ENCODE data around the gene IRF2BP2.

IRF2BP2 gene

GRCh38 chr1:234585330-234586055 lies 24.5 kb downstream of the IRF2BP2 start:
- DNase-seq (ENCODE audit: low read depth in 2 of 2, low spot score in 1 of 2) = no peak

- DNase-seq (ENCODE audit: low read depth in 2 of 2, low spot score in 1 of 2) = no peak
These were observed 25.1 kb downstream of the IRF2BP2 start for GRCh38 chr1:234584926-234585325.

GRCh38 chr1:234584420-234584805 lies 25.6 kb downstream of the IRF2BP2 start:
- no peak for DNase-seq (ENCODE audit: low read depth in 2 of 2, low spot score in 1 of 2)

GRCh38 chr1:234583755-234584419 lies 26.1 kb downstream of the IRF2BP2 start:
- DNase-seq (ENCODE audit: low read depth in 2 of 2, low spot score in 1 of 2) = no peak

- DNase-seq (ENCODE audit: low read depth in 2 of 2, low spot score in 1 of 2) = no peak
These were observed 27.2 kb downstream of the IRF2BP2 start for GRCh38 chr1:234582681-234583301.

GRCh38 chr1:234582186-234582585 lies 27.8 kb downstream of the IRF2BP2 start:
- no peak for DNase-seq (ENCODE audit: low read depth in 2 of 2, low spot score in 1 of 2)

- DNase-seq (ENCODE audit: low read depth in 2 of 2, low spot score in 1 of 2) = no peak
These were observed 28.8 kb downstream of the IRF2BP2 start for GRCh38 chr1:234581063-234581714.

GRCh38 chr1:234579967-234580366 lies 30.0 kb downstream of the IRF2BP2 start:
- DNase-seq (ENCODE audit: low read depth in 2 of 2, low spot score in 1 of 2) = no peak

- no peak for DNase-seq (ENCODE audit: low read depth in 2 of 2, low spot score in 1 of 2)
These were observed 31.2 kb downstream of the IRF2BP2 start for GRCh38 chr1:234578735-234579134.

- DNase-seq (ENCODE audit: low read depth in 2 of 2, low spot score in 1 of 2) = no peak
These were observed 31.9 kb downstream of the IRF2BP2 start for GRCh38 chr1:234578087-234578486.

GRCh38 chr1:234573711-234574299 lies 36.2 kb downstream of the IRF2BP2 start:
- no peak for DNase-seq (ENCODE audit: low read depth in 2 of 2, low spot score in 1 of 2)

- DNase-seq (ENCODE audit: low read depth in 2 of 2, low spot score in 1 of 2) = no peak
These were observed 37.0 kb downstream of the IRF2BP2 start for GRCh38 chr1:234572966-234573365.

- no peak for DNase-seq (ENCODE audit: low read depth in 2 of 2, low spot score in 1 of 2)
These were observed 38.3 kb downstream of the IRF2BP2 start for GRCh38 chr1:234571702-234572101.

- no peak for DNase-seq (ENCODE audit: low read depth in 2 of 2, low spot score in 1 of 2)
These were observed 39.5 kb downstream of the IRF2BP2 start for GRCh38 chr1:234570329-234571120.

GRCh38 chr1:234568345-234568744 lies 41.6 kb downstream of the IRF2BP2 start:
- no peak for DNase-seq (ENCODE audit: low read depth in 2 of 2, low spot score in 1 of 2)

GRCh38 chr1:234565132-234565531 lies 44.8 kb downstream of the IRF2BP2 start:
- DNase-seq (ENCODE audit: low read depth in 2 of 2, low spot score in 1 of 2) = no peak

- no peak for DNase-seq (ENCODE audit: low read depth in 2 of 2, low spot score in 1 of 2)
These were observed 45.6 kb downstream of the IRF2BP2 start for GRCh38 chr1:234564035-234565029.

GRCh38 chr1:234562334-234562733 lies 47.6 kb downstream of the IRF2BP2 start:
- DNase-seq (ENCODE audit: low read depth in 2 of 2, low spot score in 1 of 2) = no peak

- DNase-seq (ENCODE audit: low read depth in 2 of 2, low spot score in 1 of 2) = no peak
These were observed 48.7 kb downstream of the IRF2BP2 start for GRCh38 chr1:234561319-234561718.
